NCI-H1105 treated with DMSO at 0.1 percent for 48 hours (cell line): ENCODE data around the gene ZNF322.
"Not testable (repeated sequence)": the region's sequence is repeated elsewhere in the genome, so short reads cannot be mapped to it uniquely, and the experiment has no call there.

Experiments
- DNase-seq: peaks from one replicate; lab custom pipeline; 2025; lab: John Stamatoyannopoulos, UW

The ZNF322 gene

GRCh38 chr6:26659042-26659999, at the start of gene ZNF322:
TSS of gene ZNF322 (minus strand) at chr6:26659746. CDS start at chr6:26638553, 21,193 bp downstream.
- peak; percentile 95 for DNase-seq

DNA sequence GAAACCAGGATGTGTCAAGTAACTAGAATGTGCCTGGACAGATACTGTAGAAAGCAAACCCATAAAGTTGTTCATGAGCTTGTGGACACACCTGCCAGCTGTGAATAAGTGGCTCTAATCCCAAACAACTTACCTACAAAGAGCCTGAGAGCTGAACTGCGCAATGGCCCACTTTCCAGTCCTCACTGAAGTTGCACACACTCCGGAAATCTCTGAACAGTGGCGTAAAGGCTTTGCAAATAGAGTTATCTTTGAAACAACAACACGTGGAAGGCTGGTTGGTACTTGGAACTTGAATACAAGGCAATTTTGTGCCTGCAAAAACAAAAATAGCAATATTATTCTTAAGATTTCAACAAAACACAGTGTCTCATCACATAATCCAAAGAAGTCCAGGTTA, 46.2 kb upstream of the ZNF322 start:
- DNase-seq: not testable (repeated sequence)

DNA sequence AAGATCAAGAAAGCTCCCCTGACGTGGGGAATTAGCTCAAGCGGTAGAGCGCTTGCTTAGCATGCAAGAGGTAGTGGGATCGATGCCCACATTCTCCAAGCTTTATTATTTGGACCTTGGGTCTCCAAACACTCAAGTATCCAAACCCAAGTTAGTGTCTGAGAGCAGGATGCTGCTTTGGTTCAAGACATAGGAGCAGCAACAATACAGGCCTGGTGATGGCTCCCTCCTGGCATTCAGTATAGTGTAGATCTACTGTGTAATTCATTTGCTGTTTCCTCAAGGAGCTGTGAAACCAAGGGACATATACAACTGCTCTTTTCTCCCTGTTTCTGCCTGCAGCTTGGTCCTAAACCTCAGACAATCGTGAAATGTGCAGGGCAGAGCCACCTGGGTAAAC, 45.8 kb upstream of the ZNF322 start:
- not testable (repeated sequence) for DNase-seq

- not testable (repeated sequence) for DNase-seq
Observed at GRCh38 chr6:26701023-26701747, 41.6 kb upstream of the ZNF322 start.

DNA sequence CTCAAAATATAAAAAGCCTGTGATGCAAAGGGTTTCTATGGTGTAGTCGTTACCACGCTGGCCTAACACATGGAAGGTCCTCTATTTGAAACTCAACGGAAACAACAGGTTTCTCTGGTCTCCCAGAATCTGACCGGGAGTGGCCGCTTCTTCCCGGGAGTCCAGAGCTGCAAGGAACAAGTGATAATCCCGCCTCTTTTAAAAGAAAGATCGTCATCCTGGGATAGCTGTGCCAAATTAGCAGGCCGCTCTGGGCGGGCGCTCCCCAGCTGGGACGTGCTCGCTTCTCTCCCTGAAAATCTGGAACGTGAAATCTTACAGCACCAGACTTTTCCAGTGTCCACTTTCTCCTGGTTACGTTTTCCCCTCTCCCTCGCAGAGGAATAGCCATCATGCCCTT, 38.0 kb upstream of the ZNF322 start:
- not testable (repeated sequence) for DNase-seq

- not testable (repeated sequence) for DNase-seq
Observed at GRCh38 chr6:26689324-26689947, 29.9 kb upstream of the ZNF322 start.

- DNase-seq: not testable (repeated sequence)
Observed at GRCh38 chr6:26682435-26683042, 23.0 kb upstream of the ZNF322 start.

DNA sequence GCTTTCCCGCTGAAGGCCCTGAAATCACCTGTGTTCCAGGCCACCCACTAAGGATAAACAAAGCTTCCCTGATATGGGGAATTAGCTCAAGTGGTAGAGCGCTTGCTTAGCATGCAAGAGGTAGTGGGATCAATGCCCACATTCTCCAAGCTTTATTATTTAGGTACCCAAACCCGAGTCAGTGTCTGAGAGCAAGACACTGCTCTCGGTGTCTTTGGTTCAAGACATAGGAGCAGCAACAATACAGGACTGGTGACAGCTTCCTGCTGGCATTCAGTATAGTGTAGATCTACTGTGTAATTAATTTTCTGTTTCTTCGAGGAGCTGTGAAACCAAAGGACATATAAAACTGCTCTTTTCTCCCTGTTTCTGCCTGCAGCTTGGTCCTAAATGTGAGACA, 13.7 kb upstream of the ZNF322 start:
- DNase-seq: not testable (repeated sequence)

DNA sequence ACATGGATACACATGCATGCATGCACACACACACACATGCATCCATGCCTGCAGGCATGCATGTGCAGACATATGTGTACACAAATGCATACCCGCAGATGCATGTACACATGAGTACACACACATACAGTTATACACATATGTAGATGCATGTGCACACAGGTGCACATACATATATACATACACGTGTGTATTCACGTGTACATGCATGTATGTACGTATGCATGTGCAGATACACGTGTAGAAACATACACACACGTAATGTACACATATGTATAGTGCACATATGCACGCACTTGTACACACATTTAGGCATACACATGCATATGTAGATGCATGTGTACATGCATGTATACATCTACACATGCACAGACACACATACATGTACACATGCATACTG, 11.0 kb upstream of the ZNF322 start:
- not testable (repeated sequence) for DNase-seq

DNA sequence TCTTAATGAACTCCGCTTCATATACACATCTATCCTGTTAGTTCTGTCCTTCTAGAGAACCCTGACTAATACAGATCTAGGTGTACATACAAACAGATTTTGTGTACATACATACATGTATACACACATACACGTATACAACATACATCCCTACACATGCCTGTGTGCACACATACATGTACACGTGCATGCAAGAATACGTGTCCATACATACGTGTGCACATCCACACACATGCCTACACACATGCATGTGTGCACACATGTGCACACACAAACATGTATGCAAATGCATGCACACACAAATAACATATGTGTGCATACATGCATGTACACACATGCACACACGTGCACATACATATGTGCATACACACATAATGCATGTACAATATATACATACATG, 10.5 kb upstream of the ZNF322 start:
- not testable (repeated sequence) for DNase-seq

DNA sequence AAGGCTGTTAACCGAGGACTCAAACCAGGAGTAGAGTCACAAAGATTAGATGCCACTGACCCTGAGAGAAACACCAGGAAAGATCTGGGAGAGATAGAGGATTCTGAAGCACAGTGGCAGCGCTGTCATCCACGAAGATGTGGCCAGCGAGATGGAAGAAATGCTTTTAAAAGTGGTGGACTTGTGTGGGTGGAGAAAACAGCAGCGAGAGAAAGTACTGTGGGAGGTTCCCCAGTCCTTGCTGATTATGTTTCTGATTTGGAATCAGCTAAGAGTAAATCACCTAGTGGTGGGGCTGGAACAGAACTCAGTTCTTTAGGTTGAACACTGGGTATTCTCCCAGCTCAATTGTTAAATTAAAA, 435 bp upstream of the ZNF322 start:
- DNase-seq: no peak

GRCh38 chr6:26657256-26657655, 2.3 kb downstream of the ZNF322 start:
- no peak for DNase-seq

DNA sequence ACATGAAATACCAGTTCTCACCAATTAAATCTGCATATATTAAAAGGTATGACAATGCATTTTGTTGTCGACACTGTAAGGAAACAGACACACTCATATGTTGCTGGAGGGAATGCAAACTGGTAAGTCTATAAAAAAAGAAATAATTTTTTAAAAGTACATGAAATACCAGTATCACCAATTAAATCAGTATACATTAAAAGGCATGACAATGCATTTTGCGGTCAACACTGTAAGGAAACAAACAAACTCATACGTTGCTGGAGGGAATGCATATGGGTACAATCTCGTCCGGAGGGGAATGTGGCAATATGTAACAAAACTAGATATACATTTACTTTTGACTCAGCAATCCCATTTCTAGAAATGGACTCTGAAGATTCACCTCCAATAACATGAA, 6.5 kb downstream of the ZNF322 start:
- DNase-seq: no peak

GRCh38 chr6:26651133-26651781, 8.3 kb downstream of the ZNF322 start:
- DNase-seq: no peak

GRCh38 chr6:26646074-26646473, 13.5 kb downstream of the ZNF322 start:
- DNase-seq: no peak

DNA sequence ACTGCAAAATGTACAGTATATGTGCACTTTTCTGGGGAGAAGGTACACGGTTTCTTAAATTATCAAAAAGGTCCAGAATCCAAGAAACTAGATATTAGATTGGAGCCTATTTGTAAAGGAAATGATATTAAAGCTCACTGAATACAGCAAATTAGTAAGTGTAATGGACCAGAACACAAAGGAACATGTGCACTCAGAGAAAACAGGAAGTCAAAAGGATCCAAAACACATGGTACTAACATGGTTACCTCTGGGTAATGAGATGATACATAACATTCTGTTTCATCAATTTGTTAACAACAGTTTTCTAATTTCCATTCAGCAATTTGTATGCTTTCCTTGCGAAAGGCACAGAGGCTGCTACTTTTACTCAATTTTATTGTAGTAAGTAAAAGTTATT, 18.7 kb downstream of the ZNF322 start:
- DNase-seq: no peak

- DNase-seq: no peak
Observed at GRCh38 chr6:26629359-26629758, 30.2 kb downstream of the ZNF322 start.

GRCh38 chr6:26627843-26628242, 31.7 kb downstream of the ZNF322 start:
- no peak for DNase-seq

- no peak for DNase-seq
Observed at GRCh38 chr6:26624557-26624956, 35.0 kb downstream of the ZNF322 start.

GRCh38 chr6:26623339-26623859, 36.1 kb downstream of the ZNF322 start:
- DNase-seq: no peak
